ENCODE results near the gene DSCAML1. TPM values are rescaled to one million over a fixed set of nuclear protein-coding genes. Genes with fewer than 3 reads are reported as not detected.
A peak's percentile ranks its signal among the peaks of the same experiment; 100 is the strongest.

Gene DSCAML1
- total and polyA plus RNA-seq, 9 of the 15 experiments (the other 6 are each of a cell fraction or from before 2014, with no cell fraction given) = not detected

- TF ChIP-seq UBTF (IDR thresholded peaks at IDR 0.05; ENCODE audit: borderline replicate concordance in 1 of 2, low read depth in 2 of 2, low read length in 2 of 2) (no peak), ZNF263 (CRISPR knock-in tag; IDR thresholded peaks at IDR 0.05; ENCODE audit: borderline replicate concordance) (0 out of 2 replicates have a peak, but pooled peaks have one; percentile 19), THAP7 (CRISPR knock-in tag; IDR thresholded peaks at IDR 0.05) (no peak), FOXM1 (IDR thresholded peaks at IDR 0.05; ENCODE audit: low read depth) (no peak), FOXM1 (CRISPR knock-in tag; IDR thresholded peaks at IDR 0.05; ENCODE audit: low read depth) (no peak), NCOA1 (IDR thresholded peaks at IDR 0.05; ENCODE audit: low read depth) (no peak), REST (IDR thresholded peaks at IDR 0.05; ENCODE audit: borderline replicate concordance) (peak; percentile 98), REST (CRISPR knock-in tag; IDR thresholded peaks at IDR 0.05; ENCODE audit: low read depth) (peak; percentile 95), SRF (CRISPR knock-in tag; IDR thresholded peaks at IDR 0.05) (no peak), PHTF2 (CRISPR knock-in tag; IDR thresholded peaks at IDR 0.05) (no peak), EHMT2 (IDR thresholded peaks at IDR 0.05) (peak; percentile 95), NCOA6 (IDR thresholded peaks at IDR 0.05) (no peak), CHD2 (IDR thresholded peaks at IDR 0.05; ENCODE audit: low read depth, low read length) (no peak), SAFB2 (IDR thresholded peaks at IDR 0.05; ENCODE audit: borderline replicate concordance, low read depth, low read length, severe bottlenecking) (no peak), TRIM28 (IDR thresholded peaks at IDR 0.05) (no peak), ZNF551 (CRISPR knock-in tag; IDR thresholded peaks at IDR 0.05) (no peak), FIP1L1 (IDR thresholded peaks at IDR 0.05; ENCODE audit: low read depth, low read length, poor library complexity, severe bottlenecking) (no peak)
- TF ChIP-seq, protein P1, sequence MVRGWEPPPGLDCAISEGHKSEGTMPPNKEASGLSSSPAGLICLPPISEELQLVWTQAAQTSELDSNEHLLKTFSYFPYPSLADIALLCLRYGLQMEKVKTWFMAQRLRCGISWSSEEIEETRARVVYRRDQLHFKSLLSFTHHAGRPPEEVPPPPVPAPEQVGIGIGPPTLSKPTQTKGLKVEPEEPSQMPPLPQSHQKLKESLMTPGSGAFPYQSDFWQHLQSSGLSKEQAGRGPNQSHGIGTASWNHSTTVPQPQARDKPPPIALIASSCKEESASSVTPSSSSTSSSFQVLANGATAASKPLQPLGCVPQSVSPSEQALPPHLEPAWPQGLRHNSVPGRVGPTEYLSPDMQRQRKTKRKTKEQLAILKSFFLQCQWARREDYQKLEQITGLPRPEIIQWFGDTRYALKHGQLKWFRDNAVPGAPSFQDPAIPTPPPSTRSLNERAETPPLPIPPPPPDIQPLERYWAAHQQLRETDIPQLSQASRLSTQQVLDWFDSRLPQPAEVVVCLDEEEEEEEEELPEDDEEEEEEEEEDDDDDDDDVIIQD (CRISPR knock-in tag; IDR thresholded peaks at IDR 0.05) = no peak
Measured at GRCh38 chr11:117597071-117597470, 199.9 kb downstream of the DSCAML1 start (continued).

Data from K562 (cell line).